GM19395 (cell line): ENCODE measurements around the gene CADPS2.

Experiments used
- ATAC-seq: cut with Tn5 transposase; IDR thresholded peaks from one replicate; pipeline ENCODE4 v1.9.1; 2021; ENCODE audit warnings: mild to moderate bottlenecking, moderate library complexity; ENCODE audit not compliant: unreplicated experiment

The CADPS2 gene

GRCh38 chr7:122544463-122544862 is 341.8 kb downstream of the CADPS2 start:
- peak; percentile 99 for ATAC-seq

- no peak for ATAC-seq
Measured at GRCh38 chr7:122543891-122544290, 342.4 kb downstream of the CADPS2 start.

DNA sequence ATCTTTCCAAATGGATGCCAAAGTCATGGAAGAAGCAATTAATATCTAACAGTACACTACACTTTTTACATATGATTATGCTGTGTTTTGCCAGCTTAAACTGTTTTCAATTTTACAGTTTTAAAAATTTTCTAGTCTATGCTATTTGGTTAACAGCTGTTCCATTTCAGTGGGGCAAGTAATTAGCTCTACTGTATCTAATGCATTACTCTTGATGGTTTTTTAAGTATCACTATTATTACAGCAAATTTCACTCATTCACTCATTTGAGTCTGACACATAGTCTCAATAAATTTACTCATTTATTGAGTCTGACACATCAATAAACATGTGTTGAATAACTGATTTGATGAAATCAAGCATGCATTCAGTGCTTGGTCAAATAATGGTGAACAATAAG is 343.1 kb downstream of the CADPS2 start:
- ATAC-seq, result no peak

GRCh38 chr7:122535086-122535485 is 351.2 kb downstream of the CADPS2 start:
- ATAC-seq, result no peak

DNA sequence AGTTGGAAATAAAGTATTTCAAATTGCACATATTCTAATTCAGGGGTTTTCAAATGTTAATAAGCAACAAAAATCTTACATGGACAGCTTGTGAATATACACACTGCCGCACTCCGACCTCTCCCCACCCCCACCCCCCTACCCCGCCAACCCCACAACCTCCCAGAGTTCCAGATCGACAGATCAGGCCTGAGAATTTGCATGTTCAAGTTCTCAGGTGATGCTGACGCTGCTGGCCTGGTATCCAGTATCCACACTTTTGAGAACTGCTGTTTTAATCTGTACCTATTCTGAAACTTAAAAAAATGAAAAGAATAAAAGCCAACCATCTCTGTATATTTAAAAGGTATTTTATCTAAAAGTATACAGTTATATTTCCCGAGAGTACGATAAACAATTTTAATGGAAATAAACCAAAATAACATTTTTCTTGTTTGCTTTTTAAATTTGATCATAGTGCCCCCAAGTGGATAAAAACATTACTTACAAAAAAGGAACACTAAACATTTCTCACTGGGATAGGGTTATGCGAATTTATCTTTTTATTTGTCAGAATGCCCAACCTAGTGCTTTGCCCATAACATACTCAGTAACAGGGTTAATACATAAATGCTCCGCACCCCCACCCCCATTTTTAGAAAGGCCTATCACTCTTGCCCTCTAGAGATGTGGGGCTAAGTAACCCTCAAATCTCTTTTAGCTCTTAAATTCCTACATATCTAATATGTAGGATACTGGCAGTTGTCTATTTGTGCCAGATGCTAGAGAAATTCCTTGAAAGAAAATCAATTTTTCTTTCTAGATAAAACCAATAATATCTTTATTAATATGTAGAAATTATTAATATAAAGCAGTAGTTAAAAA is 353.6 kb downstream of the CADPS2 start:
- ATAC-seq, result no peak

GRCh38 chr7:122528879-122529481 is 357.3 kb downstream of the CADPS2 start:
- ATAC-seq, result peak; percentile 53

DNA sequence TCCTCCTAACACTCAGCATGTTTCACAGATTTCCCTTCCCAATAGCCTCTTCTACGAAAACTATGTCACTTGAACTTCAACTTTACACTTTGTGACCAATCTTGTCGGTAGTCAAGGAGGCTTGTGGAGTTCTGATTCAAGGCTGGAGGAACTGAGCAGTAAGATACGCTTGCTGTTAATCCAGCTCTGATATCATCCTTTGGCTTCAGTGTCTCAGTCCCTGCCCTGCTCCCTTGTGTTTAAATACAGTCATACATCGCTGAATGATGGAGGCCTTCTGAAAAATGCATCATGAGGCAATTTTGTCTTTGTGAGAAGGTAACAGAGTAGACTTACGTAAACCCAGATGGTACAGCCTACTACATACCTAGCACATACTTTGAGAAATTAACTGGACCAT is 360.9 kb downstream of the CADPS2 start:
- no peak for ATAC-seq

- ATAC-seq, result no peak
Measured at GRCh38 chr7:122521767-122522166, 364.5 kb downstream of the CADPS2 start.

GRCh38 chr7:122520971-122521555 is 365.2 kb downstream of the CADPS2 start:
- no peak for ATAC-seq

GRCh38 chr7:122518488-122518887 is 367.8 kb downstream of the CADPS2 start:
- no peak for ATAC-seq

DNA sequence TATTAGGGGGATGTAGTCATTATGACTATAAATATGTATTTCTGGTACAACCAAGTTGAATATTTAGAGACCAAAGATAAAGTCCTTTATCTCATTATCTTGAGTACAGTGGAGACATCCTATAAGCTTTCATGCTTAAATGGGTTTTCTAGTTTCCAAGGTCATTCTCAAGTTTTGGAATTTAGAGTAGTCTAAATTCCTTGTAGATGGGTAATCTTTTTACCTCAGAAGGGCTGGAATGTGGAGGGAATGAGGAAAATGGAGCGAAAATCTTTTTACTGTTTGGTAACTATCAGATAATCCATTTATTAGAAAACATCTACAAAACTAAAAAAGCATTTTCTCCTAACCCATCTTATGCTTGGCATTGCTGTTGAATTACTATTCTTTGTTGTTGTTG is 368.7 kb downstream of the CADPS2 start:
- ATAC-seq, result no peak

DNA sequence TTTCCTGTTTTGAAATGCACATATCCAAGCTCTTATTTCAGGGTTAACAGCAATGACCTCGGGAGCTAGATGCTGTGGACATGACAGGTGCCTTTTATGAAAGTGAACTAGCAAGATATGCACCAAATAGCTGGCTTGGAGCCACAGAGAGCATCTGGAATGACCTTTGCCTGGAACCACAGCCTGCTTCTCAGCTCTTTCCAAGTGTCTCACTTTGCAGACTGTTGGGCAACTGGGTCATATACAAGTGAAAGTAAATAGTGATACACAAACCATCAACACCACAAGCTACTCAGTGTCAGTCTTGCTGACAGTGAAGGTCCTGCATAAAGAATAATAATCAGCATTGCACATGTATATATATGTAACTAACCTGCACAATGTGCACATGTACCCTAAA is 370.9 kb downstream of the CADPS2 start:
- no peak for ATAC-seq

- no peak for ATAC-seq
Measured at GRCh38 chr7:122511268-122511667, 375.0 kb downstream of the CADPS2 start.

DNA sequence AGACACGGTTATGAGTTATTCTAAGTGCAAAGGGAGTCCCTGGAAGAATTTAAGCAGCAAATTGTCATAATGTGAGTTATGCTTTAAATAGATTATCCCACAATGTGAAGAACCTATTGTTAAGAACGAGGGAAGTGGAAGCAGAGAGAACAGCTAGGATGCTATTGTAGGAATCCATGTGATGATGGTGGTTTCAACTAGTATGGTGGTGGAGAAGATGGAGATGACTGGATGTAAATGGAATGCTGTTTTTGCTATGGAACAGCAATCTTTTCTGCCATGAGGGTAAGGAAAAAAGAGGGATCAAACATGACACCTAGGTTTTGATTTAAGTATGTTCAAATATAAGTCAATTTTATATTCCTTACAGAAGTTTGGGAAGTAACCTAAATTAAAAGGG is 378.7 kb downstream of the CADPS2 start:
- no peak for ATAC-seq

DNA sequence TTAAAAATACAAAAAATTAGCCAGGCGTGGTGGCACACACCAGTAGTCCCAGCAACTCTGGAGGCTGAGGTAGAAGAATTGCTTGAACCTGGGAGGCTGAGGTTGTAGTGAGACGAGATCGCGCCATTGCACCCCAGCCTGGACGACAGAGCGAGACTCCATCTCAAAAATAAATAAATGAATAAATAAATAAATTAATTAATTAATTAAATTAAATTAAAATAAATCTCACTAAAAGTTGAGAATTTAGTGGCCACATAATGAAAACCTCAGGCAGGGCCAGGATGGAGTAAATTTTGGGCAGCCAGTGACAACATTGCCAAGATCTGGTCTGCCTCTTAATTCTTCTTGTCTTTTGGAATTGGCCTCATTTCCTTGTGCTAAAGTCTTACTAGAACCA is 394.3 kb downstream of the CADPS2 start:
- no peak for ATAC-seq

- no peak for ATAC-seq
Measured at GRCh38 chr7:122488241-122488640, 398.0 kb downstream of the CADPS2 start.

GRCh38 chr7:122487131-122487530 is 399.1 kb downstream of the CADPS2 start:
- no peak for ATAC-seq

DNA sequence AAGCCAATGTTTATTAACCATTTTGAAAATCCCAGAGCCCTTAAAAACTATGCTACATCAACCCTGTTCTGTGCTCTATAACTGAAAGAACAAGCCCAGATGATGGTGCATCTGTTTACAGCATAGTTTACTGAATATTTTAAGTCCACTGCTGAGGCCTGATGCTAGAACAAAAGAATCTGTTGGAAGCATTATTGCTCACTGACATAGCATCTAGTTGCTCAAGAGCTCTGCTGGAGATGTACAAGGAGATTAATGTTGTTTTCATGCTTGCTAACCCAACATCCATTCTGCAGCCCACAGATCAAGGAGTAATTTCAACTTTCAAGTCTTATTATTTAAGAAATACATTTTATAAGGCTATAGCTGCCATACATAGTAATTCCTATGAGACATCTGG is 400.4 kb downstream of the CADPS2 start:
- ATAC-seq, result no peak

GRCh38 chr7:122482212-122482611 is 404.0 kb downstream of the CADPS2 start:
- no peak for ATAC-seq

GRCh38 chr7:122470859-122471258 is 415.4 kb downstream of the CADPS2 start:
- no peak for ATAC-seq

DNA sequence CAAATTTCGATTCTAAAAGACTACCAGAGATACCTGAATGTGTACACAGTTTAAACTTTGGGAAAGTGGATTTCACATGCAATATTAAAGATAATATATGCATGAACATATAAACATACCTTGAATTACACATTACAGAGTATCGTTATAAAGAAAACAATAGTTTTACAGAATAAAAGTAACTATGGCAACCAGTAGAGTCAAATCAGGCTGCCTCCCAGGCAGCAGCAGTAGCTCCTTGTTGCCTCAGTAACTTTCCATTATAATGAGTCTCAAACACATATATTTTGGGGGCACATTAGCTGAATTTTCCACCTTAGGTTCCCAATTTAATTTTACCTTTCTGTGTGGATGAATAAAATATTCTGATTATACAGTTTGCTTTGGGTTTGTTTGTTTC is 417.3 kb downstream of the CADPS2 start:
- ATAC-seq, result no peak
